ENCODE data around the gene NUP54. TPM values are rescaled to one million over a fixed set of nuclear protein-coding genes. Genes with fewer than 3 reads are reported as not detected.

The NUP54 gene
- total RNA-seq, 2 donors from 2014 or later = 78.6 to 88.5 TPM

GRCh38 chr4:76120199-76120598, 28.0 kb downstream of the NUP54 start:
- no peak for TF ChIP-seq CTCF (conservative IDR thresholded peaks at IDR 0.05)
- DNase-seq = no peak
- Histone ChIP-seq H3K9ac (ENCODE audit: extremely low read depth, low read length, poor library complexity, severe bottlenecking) (no peak overlapping the region), H3K4me1 (ENCODE audit: control insufficient read depth, insufficient read depth, low read length) (no peaks in the 10 kb centered on the region), H3K27me3 (ENCODE audit: control insufficient read depth, insufficient read depth, low read length, poor library complexity, severe bottlenecking) (no peaks in the 10 kb centered on the region), H3K9me3 (ENCODE audit: control insufficient read depth, low read length) (peaks cover 5% of the 10 kb centered on the region), H3K4me3 (ENCODE audit: low read length) (no peak overlapping the region), H3K27ac (ENCODE audit: low read depth, low read length) (no peak overlapping the region), H3K36me3 (ENCODE audit: control insufficient read depth, insufficient read depth, low read length) (peaks cover 94% of the 10 kb centered on the region)
- WGBS, 2 experiments (ENCODE audit: insufficient coverage in 1 of 2, insufficient read length in 1 of 2) = 83% methylated on average over 2 of the region's 4 CpGs; no CpG with 5 or more reads in 1 of the 2 experiments
- no peak overlapping the region for H3K27ac Mint-ChIP-seq
- peaks cover 4% of the 10 kb centered on the region for H3K9me3 Mint-ChIP-seq
- H3K4me1 Mint-ChIP-seq = no peaks in the 10 kb centered on the region
- no peak overlapping the region for H3K4me3 Mint-ChIP-seq
- peaks cover 87% of the 10 kb centered on the region for H3K36me3 Mint-ChIP-seq (ENCODE audit: low read depth)
- no peaks in the 10 kb centered on the region for H3K27me3 Mint-ChIP-seq (ENCODE audit: insufficient read depth)

GRCh38 chr4:76117536-76117935, 30.7 kb downstream of the NUP54 start:
- TF ChIP-seq CTCF (conservative IDR thresholded peaks at IDR 0.05) = no peak
- no peak overlapping the region for H3K27ac Mint-ChIP-seq
- no peak overlapping the region for H3K4me3 Mint-ChIP-seq
- H3K36me3 Mint-ChIP-seq (ENCODE audit: low read depth) = peaks cover 84% of the 10 kb centered on the region
- H3K9me3 Mint-ChIP-seq = peaks cover 4% of the 10 kb centered on the region
- Histone ChIP-seq H3K9me3 (ENCODE audit: control insufficient read depth, low read length) (peaks cover 5% of the 10 kb centered on the region), H3K4me3 (ENCODE audit: low read length) (no peak overlapping the region), H3K4me1 (ENCODE audit: control insufficient read depth, insufficient read depth, low read length) (no peaks in the 10 kb centered on the region), H3K36me3 (ENCODE audit: control insufficient read depth, insufficient read depth, low read length) (peaks cover 93% of the 10 kb centered on the region), H3K27ac (ENCODE audit: low read depth, low read length) (no peak overlapping the region), H3K27me3 (ENCODE audit: control insufficient read depth, insufficient read depth, low read length, poor library complexity, severe bottlenecking) (no peaks in the 10 kb centered on the region), H3K9ac (ENCODE audit: extremely low read depth, low read length, poor library complexity, severe bottlenecking) (no peak overlapping the region)
- DNase-seq = no peak
- WGBS, 2 experiments (ENCODE audit: insufficient coverage in 1 of 2, insufficient read length in 1 of 2) = 92 to 100% methylated on average over 2 to 5 of the region's 5 CpGs
- no peaks in the 10 kb centered on the region for H3K27me3 Mint-ChIP-seq (ENCODE audit: insufficient read depth)
- H3K4me1 Mint-ChIP-seq = no peaks in the 10 kb centered on the region

- WGBS, 2 experiments (ENCODE audit: insufficient coverage in 1 of 2, insufficient read length in 1 of 2) = 95% methylated on average over 1 of the region's 1 CpG; no CpG with 5 or more reads in 1 of the 2 experiments
- Mint-ChIP-seq H3K27me3 (ENCODE audit: insufficient read depth) (no peaks in the 10 kb centered on the region), H3K9me3 (peaks cover 4% of the 10 kb centered on the region), H3K4me3 (no peak overlapping the region), H3K4me1 (no peaks in the 10 kb centered on the region), H3K27ac (no peak overlapping the region), H3K36me3 (ENCODE audit: low read depth) (peaks cover 83% of the 10 kb centered on the region)
- DNase-seq = no peak
- TF ChIP-seq CTCF (conservative IDR thresholded peaks at IDR 0.05) = no peak
- H3K9ac ChIP-seq (ENCODE audit: extremely low read depth, low read length, poor library complexity, severe bottlenecking) = no peak overlapping the region
- H3K9me3 ChIP-seq (ENCODE audit: control insufficient read depth, low read length) = no peaks in the 10 kb centered on the region
- no peaks in the 10 kb centered on the region for H3K4me1 ChIP-seq (ENCODE audit: control insufficient read depth, insufficient read depth, low read length)
- H3K4me3 ChIP-seq (ENCODE audit: low read length) = no peak overlapping the region
- H3K27ac ChIP-seq (ENCODE audit: low read depth, low read length) = no peak overlapping the region
- H3K27me3 ChIP-seq (ENCODE audit: control insufficient read depth, insufficient read depth, low read length, poor library complexity, severe bottlenecking) = no peaks in the 10 kb centered on the region
- H3K36me3 ChIP-seq (ENCODE audit: control insufficient read depth, insufficient read depth, low read length) = peaks cover 92% of the 10 kb centered on the region
Observed at GRCh38 chr4:76116821-76117220, 31.4 kb downstream of the NUP54 start.
